ENCODE data around the gene ARR3.

GRCh38 chrX:70279081-70279480, 10.9 kb downstream of the ARR3 start:
- TF ChIP-seq ATF2 (CRISPR knock-in tag; IDR thresholded peaks at IDR 0.05; ENCODE audit: borderline replicate concordance, low read depth) (no peak), MAX (CRISPR knock-in tag; IDR thresholded peaks at IDR 0.05) (no peak), ATF3 (CRISPR knock-in tag; conservative IDR thresholded peaks at IDR 0.05) (no peak), SMAD3 (CRISPR knock-in tag; IDR thresholded peaks at IDR 0.05; ENCODE audit: borderline replicate concordance) (no peak), ZNF121 (CRISPR knock-in tag; IDR thresholded peaks at IDR 0.05) (no peak)
- TF ChIP-seq, protein P1, sequence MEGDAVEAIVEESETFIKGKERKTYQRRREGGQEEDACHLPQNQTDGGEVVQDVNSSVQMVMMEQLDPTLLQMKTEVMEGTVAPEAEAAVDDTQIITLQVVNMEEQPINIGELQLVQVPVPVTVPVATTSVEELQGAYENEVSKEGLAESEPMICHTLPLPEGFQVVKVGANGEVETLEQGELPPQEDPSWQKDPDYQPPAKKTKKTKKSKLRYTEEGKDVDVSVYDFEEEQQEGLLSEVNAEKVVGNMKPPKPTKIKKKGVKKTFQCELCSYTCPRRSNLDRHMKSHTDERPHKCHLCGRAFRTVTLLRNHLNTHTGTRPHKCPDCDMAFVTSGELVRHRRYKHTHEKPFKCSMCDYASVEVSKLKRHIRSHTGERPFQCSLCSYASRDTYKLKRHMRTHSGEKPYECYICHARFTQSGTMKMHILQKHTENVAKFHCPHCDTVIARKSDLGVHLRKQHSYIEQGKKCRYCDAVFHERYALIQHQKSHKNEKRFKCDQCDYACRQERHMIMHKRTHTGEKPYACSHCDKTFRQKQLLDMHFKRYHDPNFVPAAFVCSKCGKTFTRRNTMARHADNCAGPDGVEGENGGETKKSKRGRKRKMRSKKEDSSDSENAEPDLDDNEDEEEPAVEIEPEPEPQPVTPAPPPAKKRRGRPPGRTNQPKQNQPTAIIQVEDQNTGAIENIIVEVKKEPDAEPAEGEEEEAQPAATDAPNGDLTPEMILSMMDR (IDR thresholded peaks at IDR 0.05): no peak
- TF ChIP-seq, protein P2, sequence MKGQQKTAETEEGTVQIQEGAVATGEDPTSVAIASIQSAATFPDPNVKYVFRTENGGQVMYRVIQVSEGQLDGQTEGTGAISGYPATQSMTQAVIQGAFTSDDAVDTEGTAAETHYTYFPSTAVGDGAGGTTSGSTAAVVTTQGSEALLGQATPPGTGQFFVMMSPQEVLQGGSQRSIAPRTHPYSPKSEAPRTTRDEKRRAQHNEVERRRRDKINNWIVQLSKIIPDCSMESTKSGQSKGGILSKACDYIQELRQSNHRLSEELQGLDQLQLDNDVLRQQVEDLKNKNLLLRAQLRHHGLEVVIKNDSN (CRISPR knock-in tag; IDR thresholded peaks at IDR 0.05): no peak
- TF ChIP-seq, protein P3, sequence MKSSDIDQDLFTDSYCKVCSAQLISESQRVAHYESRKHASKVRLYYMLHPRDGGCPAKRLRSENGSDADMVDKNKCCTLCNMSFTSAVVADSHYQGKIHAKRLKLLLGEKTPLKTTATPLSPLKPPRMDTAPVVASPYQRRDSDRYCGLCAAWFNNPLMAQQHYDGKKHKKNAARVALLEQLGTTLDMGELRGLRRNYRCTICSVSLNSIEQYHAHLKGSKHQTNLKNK (CRISPR knock-in tag; IDR thresholded peaks at IDR 0.05): no peak
- TF ChIP-seq, protein P4, sequence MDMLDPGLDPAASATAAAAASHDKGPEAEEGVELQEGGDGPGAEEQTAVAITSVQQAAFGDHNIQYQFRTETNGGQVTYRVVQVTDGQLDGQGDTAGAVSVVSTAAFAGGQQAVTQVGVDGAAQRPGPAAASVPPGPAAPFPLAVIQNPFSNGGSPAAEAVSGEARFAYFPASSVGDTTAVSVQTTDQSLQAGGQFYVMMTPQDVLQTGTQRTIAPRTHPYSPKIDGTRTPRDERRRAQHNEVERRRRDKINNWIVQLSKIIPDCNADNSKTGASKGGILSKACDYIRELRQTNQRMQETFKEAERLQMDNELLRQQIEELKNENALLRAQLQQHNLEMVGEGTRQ (CRISPR knock-in tag; IDR thresholded peaks at IDR 0.05): no peak

Data from WTC11 (cell line).